Omental fat pad (tissue), 4 donors: ENCODE results near the gene SGPL1. TPM values are rescaled to one million over a fixed set of nuclear protein-coding genes. Genes with fewer than 3 reads are reported as not detected.
"Not testable (repeated sequence)": the region's sequence is repeated elsewhere in the genome, so short reads cannot be mapped to it uniquely, and the experiment has no call there.

Experiments
- ATAC-seq: fragments of 150-250 bp; one replicate; pipeline ENCODE4 v1.9.1; 2016; ENCODE audit warnings: mild to moderate bottlenecking, moderate library complexity; ENCODE audit not compliant: low FRiP score
- DNase-seq: peaks from one replicate; pipeline ENCODE4 v3.0.0-alpha.2; 2019; ENCODE audit warnings: low spot score
- CTCF ChIP-seq, 3 donors: fragments of 450-650 bp; IDR thresholded peaks; one replicate each; pipeline ENCODE4 v1.5.1; 2016 to 2017; ENCODE audit warnings: antibody characterized with exemption in 3 of 3, mild to moderate bottlenecking in 3 of 3, moderate library complexity in 2 of 3
- total RNA-seq, 4 donors: library from RNA; depleted of rRNA; stranded (reverse); fragments of >200 nt; gene quantifications; one replicate each; pipeline ENCODE4 v1.1.0, GENCODE V29; 2016

Gene SGPL1
- total RNA-seq, 4 donors from 2014 or later: 27.8 to 35.3 (median 30.2) TPM

- TF ChIP-seq CTCF (IDR thresholded peaks at IDR 0.05): no peak
- ATAC-seq: no peak
Measured at GRCh38 chr10:70851597-70852475, 36.1 kb downstream of the SGPL1 start.

GRCh38 chr10:70853038-70853437 lies 37.3 kb downstream of the SGPL1 start:
- DNase-seq: no peak
- no peak for ATAC-seq
- TF ChIP-seq CTCF (IDR thresholded peaks at IDR 0.05): no peak

More at GRCh38 chr10:70851597-70852475, 36.1 kb downstream of the SGPL1 start:
- DNase-seq: no peak

GRCh38 chr10:70853457-70853856 lies 37.7 kb downstream of the SGPL1 start:
- no peak for TF ChIP-seq CTCF (IDR thresholded peaks at IDR 0.05)
- no peak for ATAC-seq
- no peak for DNase-seq

- no peak for ATAC-seq
- TF ChIP-seq CTCF (IDR thresholded peaks at IDR 0.05): no peak
- no peak for DNase-seq
Measured at GRCh38 chr10:70856454-70856853, 40.7 kb downstream of the SGPL1 start.

GRCh38 chr10:70858759-70859158 lies 43.0 kb downstream of the SGPL1 start:
- ATAC-seq: no peak
- TF ChIP-seq CTCF (IDR thresholded peaks at IDR 0.05): no peak
- no peak for DNase-seq

- not testable (repeated sequence) for ATAC-seq, DNase-seq
Measured at GRCh38 chr10:70861495-70862197, 45.9 kb downstream of the SGPL1 start.

- TF ChIP-seq CTCF (IDR thresholded peaks at IDR 0.05): no peak
- DNase-seq (no peak), ATAC-seq (no peak)
Measured at GRCh38 chr10:70863470-70864160, 47.9 kb downstream of the SGPL1 start.
